ENCODE results near the gene MPHOSPH8.

DNA sequence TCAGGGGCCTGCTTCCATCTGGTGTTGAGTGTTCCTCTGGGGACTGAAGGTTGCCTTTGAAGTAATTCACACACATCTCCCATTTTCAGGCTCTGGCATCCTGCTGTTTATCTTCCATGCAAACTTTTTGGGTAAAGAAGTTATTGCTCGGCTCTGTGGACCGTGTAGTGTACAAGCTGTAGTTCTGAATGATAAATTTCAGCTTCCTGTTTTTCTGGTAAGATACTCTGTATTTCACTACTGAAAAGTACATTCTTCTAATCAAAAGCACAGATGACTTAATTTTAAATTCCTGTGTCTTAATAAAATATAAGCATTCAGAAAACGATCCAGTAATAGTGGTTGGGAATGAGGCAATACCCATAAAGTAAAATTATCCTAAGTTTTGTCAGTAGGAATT is 36.7 kb downstream of the MPHOSPH8 start:
- TF ChIP-seq, protein P1, sequence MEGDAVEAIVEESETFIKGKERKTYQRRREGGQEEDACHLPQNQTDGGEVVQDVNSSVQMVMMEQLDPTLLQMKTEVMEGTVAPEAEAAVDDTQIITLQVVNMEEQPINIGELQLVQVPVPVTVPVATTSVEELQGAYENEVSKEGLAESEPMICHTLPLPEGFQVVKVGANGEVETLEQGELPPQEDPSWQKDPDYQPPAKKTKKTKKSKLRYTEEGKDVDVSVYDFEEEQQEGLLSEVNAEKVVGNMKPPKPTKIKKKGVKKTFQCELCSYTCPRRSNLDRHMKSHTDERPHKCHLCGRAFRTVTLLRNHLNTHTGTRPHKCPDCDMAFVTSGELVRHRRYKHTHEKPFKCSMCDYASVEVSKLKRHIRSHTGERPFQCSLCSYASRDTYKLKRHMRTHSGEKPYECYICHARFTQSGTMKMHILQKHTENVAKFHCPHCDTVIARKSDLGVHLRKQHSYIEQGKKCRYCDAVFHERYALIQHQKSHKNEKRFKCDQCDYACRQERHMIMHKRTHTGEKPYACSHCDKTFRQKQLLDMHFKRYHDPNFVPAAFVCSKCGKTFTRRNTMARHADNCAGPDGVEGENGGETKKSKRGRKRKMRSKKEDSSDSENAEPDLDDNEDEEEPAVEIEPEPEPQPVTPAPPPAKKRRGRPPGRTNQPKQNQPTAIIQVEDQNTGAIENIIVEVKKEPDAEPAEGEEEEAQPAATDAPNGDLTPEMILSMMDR (IDR thresholded peaks at IDR 0.05) = no peak
- TF ChIP-seq POLR2A (IDR thresholded peaks at IDR 0.05) = no peak

All from thyroid gland (tissue), 4 donors.